Measurements from ENCODE around the gene SELENOO. TPM values are rescaled to one million over a fixed set of nuclear protein-coding genes. Genes with fewer than 3 reads are reported as not detected.

SELENOO gene
- total RNA-seq, 1 donor from 2014 or later, result 12.0 TPM

GRCh38 chr22:50197000-50197800, 3.6 kb upstream of the SELENOO start:
- no peak for DNase-seq (ENCODE audit: low read depth)
- no peaks in the 10 kb centered on the region for H3K27me3 ChIP-seq (ENCODE audit: control insufficient read depth, insufficient read depth, low read length)
- TF ChIP-seq, protein P1, sequence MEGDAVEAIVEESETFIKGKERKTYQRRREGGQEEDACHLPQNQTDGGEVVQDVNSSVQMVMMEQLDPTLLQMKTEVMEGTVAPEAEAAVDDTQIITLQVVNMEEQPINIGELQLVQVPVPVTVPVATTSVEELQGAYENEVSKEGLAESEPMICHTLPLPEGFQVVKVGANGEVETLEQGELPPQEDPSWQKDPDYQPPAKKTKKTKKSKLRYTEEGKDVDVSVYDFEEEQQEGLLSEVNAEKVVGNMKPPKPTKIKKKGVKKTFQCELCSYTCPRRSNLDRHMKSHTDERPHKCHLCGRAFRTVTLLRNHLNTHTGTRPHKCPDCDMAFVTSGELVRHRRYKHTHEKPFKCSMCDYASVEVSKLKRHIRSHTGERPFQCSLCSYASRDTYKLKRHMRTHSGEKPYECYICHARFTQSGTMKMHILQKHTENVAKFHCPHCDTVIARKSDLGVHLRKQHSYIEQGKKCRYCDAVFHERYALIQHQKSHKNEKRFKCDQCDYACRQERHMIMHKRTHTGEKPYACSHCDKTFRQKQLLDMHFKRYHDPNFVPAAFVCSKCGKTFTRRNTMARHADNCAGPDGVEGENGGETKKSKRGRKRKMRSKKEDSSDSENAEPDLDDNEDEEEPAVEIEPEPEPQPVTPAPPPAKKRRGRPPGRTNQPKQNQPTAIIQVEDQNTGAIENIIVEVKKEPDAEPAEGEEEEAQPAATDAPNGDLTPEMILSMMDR (IDR thresholded peaks at IDR 0.05; ENCODE audit: insufficient read depth, low read length, poor library complexity, severe bottlenecking), result no peak
- H3K36me3 ChIP-seq (ENCODE audit: control insufficient read depth, insufficient read depth, low read length), result no peaks in the 10 kb centered on the region
- H3K4me3 ChIP-seq (ENCODE audit: low read depth, low read length), result no peak overlapping the region

- no peak overlapping the region for H3K4me3 ChIP-seq (ENCODE audit: low read depth, low read length)
- no peaks in the 10 kb centered on the region for H3K36me3 ChIP-seq (ENCODE audit: control insufficient read depth, insufficient read depth, low read length)
- TF ChIP-seq, protein P1 (IDR thresholded peaks at IDR 0.05; ENCODE audit: insufficient read depth, low read length, poor library complexity, severe bottlenecking), result no peak
- no peaks in the 10 kb centered on the region for H3K27me3 ChIP-seq (ENCODE audit: control insufficient read depth, insufficient read depth, low read length)
- DNase-seq (ENCODE audit: low read depth), result no peak
Measured at GRCh38 chr22:50197856-50198623, 2.8 kb upstream of the SELENOO start.

DNA sequence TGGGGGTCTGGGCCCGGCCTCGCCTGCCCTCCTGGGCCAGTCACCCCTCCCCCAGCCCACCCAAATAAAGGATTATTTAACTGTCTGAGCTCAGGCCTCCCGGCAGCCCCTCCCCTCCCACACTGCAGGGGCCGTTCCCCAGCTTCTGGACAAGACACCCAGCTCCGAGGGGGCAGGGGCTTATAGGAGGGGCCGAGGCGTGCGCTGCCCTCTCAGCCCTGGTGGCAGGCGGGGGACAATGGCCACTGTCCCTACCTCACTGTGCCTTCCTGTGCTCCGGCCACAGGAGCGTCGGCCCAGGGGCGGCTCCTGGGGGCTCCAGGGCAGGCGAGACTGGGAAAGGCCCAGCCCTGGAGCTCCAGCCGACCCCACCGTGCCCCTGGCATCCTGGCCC, 2.2 kb upstream of the SELENOO start:
- H3K36me3 ChIP-seq (ENCODE audit: control insufficient read depth, insufficient read depth, low read length), result no peaks in the 10 kb centered on the region
- TF ChIP-seq, protein P1 (IDR thresholded peaks at IDR 0.05; ENCODE audit: insufficient read depth, low read length, poor library complexity, severe bottlenecking), result no peak
- H3K4me3 ChIP-seq (ENCODE audit: low read depth, low read length), result no peak overlapping the region
- no peak for DNase-seq (ENCODE audit: low read depth)
- no peaks in the 10 kb centered on the region for H3K27me3 ChIP-seq (ENCODE audit: control insufficient read depth, insufficient read depth, low read length)

DNA sequence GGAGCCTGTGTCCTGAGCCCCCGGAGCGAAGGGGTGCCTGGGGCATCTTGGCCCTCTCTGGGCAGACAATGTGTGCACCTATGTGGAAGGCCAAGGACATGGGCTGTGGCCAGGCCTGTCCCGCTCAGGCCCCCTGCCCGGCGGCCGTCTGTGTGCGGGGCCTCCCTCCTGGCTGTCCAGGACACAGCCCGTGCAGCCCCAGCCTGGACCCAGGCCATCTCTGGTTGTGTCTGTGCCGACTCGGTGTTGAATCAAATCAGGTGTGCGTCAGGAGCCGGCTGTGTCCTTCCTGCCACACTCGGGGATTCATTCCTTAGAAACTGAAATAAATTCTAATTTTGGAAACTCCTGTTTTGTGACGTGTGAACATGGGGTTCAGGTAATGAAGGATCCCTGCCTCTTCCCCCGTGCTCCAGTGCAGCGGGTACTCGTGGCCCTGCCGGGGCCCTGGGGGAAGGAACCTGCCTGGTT, 1.5 kb upstream of the SELENOO start:
- no peak for DNase-seq (ENCODE audit: low read depth)
- TF ChIP-seq, protein P1 (IDR thresholded peaks at IDR 0.05; ENCODE audit: insufficient read depth, low read length, poor library complexity, severe bottlenecking), result no peak
- H3K36me3 ChIP-seq (ENCODE audit: control insufficient read depth, insufficient read depth, low read length), result no peaks in the 10 kb centered on the region
- no peak overlapping the region for H3K4me3 ChIP-seq (ENCODE audit: low read depth, low read length)
- no peaks in the 10 kb centered on the region for H3K27me3 ChIP-seq (ENCODE audit: control insufficient read depth, insufficient read depth, low read length)

GRCh38 chr22:50199829-50200460, 866 bp upstream of the SELENOO start:
- no peaks in the 10 kb centered on the region for H3K36me3 ChIP-seq (ENCODE audit: control insufficient read depth, insufficient read depth, low read length)
- H3K27me3 ChIP-seq (ENCODE audit: control insufficient read depth, insufficient read depth, low read length), result no peaks in the 10 kb centered on the region
- H3K4me3 ChIP-seq (ENCODE audit: low read depth, low read length), result peak overlapping the region; percentile 65
- TF ChIP-seq, protein P1 (IDR thresholded peaks at IDR 0.05; ENCODE audit: insufficient read depth, low read length, poor library complexity, severe bottlenecking), result no peak
- DNase-seq (ENCODE audit: low read depth), result no peak
